Neural cell (in vitro differentiated cells): ENCODE results near the gene CEP70.

ENCODE experiments used
- CTCF ChIP-seq: fragments of 450-650 bp; IDR thresholded peaks from 2 replicates; pipeline ENCODE4 v1.5.1; 2014; ENCODE audit warnings: antibody characterized with exemption, mild to moderate bottlenecking, moderate library complexity; ENCODE audit not compliant: poor library complexity, severe bottlenecking
- EP300 ChIP-seq: fragments of 450-650 bp; conservative IDR thresholded peaks from 2 replicates; pipeline ENCODE4 v1.6.1; 2014; ENCODE audit warnings: antibody characterized with exemption, mild to moderate bottlenecking, moderate library complexity; ENCODE audit not compliant: poor library complexity, severe bottlenecking
- EZH2 ChIP-seq: fragments of 200-600, 300-800 bp; shearing (Covaris generic), sonication (generic); IDR thresholded peaks from 2 replicates; pipeline ENCODE4 v1.6.1; 2014; ENCODE audit warnings: antibody characterized with exemption, low read length, borderline replicate concordance, mild to moderate bottlenecking; ENCODE audit not compliant: insufficient read depth, poor library complexity, severe bottlenecking
- MXI1 ChIP-seq: fragments of 450-650 bp; conservative IDR thresholded peaks from 2 replicates; pipeline ENCODE4 v1.6.1; 2014; ENCODE audit warnings: antibody characterized with exemption, mild to moderate bottlenecking; ENCODE audit not compliant: poor library complexity, severe bottlenecking
- REST ChIP-seq: IDR thresholded peaks from 2 replicates; pipeline ENCODE4 v1.6.1; 2012; ENCODE audit warnings: borderline replicate concordance
- SMC3 ChIP-seq: fragments of 450-650 bp; conservative IDR thresholded peaks from 2 replicates; pipeline ENCODE4 v1.6.1; 2014; ENCODE audit warnings: antibody characterized with exemption, mild to moderate bottlenecking, moderate library complexity; ENCODE audit not compliant: poor library complexity
- TAF1 ChIP-seq: IDR thresholded peaks from 2 replicates; pipeline ENCODE4 v1.6.1; 2012; ENCODE audit warnings: low read depth

GRCh38 chr3:138567403-138567802, 26.7 kb downstream of the CEP70 start:
- TF ChIP-seq CTCF = no peak
- no peak for TF ChIP-seq TAF1
- TF ChIP-seq MXI1 = no peak
- no peak for TF ChIP-seq SMC3
- TF ChIP-seq EZH2 = no peak
- no peak for TF ChIP-seq EP300
- no peak for TF ChIP-seq REST
